Stimulated activated CD4-positive, alpha-beta T cell treated with anti-CD3 and anti-CD28 coated beads, Interleukin-12 subunit alpha, Interleukin-12 subunit beta, amount 100 ng/mL, for 24 hours (primary cell): ENCODE results near the gene EPB41L1.

Source experiments
- DNase-seq, 2 experiments: peaks; one replicate each; pipeline ENCODE4 v3.0.0-alpha.2; 2020; ENCODE audit warnings: low read depth in 2 of 2

Gene EPB41L1

DNA sequence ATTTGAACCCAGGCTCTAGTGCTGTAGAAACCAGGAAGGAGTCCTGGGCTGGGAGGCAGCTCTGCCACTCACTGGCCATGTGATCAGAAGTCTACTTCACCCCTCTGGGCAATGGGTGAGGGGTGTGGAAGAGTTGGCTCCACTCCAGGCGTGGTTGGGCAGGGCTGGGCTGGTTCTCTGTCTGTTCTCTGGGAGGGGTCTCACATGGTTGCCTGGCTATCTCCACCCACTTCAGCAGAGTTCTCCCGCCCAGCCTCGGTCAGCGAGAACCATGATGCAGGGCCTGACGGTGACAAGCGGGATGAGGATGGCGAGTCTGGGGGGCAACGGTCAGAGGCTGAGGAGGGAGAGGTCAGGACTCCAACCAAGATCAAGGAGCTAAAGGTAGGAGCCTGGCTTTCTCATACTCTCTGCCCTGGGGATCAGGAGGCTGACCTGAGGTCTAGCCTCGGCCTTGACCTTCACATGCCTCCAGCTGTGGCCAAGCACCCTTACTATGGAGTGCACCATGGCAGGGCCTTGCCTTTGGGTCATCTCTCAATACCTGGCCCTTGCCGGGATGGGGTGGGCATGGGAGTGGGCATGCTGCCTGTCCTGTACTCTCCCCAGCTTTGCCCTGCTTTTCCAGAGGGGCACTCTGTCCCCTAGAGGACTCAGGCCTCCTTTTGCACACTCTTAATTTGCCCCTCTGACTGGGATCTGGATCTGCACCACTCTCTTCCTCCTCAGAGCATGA, 39.6 kb downstream of the EPB41L1 start:
- no peak for DNase-seq

DNA sequence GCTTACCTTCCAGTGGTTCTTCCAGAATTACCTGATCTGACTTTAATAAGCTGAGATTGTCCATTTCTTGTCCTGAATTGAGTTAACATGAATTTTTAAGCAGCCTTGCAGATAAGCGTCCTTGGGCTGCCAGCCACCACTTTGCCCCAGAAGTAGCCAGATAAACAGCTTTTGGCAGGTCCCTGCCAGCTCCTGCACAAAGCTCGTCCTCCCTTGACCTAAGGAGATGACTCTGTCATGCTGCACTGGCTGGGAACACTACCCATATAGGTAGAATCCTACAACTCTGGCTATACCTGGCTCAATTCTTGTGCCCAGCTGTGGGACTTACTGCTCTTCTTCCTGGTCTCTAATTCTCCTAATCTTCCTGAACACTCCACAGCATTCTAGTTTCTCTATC, 42.1 kb downstream of the EPB41L1 start:
- no peak for DNase-seq

DNA sequence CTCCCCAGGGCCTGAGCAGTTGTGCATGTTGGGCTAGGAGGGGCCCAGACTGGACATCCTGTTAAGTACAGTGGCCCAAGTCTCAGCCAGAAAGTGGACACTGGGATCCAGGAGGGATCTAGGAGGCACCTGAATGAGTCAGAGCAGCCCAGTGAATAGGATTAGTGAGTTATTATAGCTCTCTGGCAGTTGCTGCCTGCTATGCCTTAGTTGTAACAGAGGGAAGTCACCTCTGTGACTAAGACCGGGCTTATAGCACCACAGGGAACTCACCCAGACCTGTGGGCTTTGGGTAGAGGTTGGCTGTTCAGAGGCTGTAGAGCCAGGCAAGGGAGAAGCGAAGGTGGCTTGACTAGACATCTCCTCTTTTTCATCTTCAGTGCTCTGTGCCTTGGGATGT, 42.7 kb downstream of the EPB41L1 start:
- no peak for DNase-seq

DNA sequence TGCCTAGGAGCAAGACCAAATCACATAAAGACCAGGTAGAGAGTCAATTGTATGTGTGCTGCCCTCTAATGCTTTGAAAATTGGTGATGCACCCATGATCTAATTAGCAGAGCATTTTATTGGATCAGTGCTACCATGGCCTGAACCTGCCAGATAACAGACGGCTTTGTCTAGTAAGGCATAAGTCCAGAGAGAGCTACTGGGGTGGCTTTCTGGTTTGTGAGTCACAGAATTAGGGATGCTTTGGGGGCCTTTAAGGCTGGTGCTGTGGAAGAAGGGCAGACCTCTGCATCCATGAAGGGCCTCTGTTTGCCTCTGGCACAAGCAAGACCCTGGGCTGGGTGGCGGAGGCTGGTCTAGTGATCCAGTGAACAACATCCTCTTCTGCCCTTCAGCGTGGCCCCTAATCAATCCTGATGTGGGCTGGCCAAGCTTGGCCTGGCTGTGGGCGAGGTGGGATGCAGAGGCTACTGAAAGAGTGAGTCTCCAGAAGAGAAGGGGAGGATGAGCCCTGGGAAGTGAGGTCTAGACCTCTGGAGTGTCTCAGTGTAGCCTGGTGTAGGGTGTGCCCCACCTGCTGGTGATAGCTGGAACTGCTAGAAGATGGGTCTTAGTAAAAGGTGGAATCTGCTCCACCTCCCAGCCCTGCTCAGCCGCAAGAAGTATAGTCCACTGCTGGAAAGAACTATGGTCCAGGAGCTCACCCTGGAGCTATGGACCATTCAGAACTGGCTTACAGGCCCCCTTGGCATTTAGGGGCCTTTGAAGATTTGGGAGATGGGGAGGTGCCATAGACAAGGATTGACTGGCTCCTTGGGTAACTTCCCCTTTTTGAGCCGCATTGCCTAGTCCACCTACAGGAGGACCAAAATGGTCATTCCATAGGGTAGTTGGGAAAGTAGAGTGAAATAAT, 45.1 kb downstream of the EPB41L1 start:
- peak; percentile 59 to 82 for DNase-seq

DNA sequence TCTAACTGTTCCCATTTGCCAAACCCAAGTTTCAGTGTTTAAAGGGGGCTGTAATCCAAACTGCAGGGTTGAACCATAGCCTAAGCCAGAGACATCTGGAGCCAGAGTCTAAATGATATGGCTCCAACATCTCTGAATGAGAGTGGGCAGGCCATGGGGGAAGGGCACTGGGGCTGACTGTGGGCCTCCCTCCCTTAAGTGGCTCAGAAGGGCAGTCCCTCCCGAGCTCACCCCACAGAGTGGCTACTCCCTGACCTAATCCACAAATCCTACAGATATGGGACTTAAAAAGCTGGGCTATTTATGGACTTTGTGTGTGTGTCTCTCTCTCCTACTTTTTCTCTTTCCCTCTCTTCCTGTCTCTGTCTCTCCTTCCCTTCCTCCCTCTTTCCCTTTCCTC, 45.9 kb downstream of the EPB41L1 start:
- no peak for DNase-seq

DNA sequence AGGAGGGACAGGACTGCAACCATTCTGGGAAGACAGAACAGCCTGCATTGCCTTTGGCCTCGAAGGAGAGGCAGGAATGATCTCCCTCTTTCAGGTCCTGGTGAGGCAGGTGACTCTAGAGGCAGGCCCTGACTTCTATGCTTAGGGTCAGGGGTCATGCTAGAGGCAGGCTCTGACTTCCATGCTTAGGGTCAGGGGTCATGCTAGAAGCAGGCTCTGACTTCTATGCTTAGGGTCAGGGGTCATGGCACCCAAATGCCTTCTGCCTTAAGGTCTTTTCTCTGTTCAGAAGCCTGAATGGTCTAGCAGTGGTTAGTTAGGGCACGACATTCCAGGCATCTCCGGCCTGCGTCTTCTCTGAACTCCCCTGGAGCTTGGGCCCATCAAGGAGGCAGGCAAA, 46.7 kb downstream of the EPB41L1 start:
- no peak for DNase-seq

DNA sequence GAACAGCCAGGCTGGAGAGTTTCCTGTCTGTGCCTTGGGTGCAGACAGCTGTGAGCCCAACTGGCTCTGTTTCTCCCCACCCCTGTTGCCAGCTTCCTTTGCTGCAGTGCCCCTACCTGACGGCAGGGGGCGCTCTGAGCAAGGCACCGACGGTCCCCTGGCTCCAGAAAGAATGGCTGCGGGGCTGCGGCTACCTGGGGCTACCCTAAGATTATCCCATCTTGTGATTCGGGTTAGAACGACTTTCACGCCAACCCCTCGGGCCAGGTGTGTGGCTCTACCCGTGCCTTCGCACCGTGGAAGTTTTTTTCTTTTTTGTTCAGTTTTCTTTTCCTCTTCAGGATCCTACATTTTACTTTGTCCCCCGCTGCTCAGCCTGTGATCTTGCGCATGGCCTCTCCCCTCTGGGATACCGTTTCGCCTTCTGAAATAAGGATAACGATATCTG, 48.4 kb downstream of the EPB41L1 start:
- peak; percentile 58 to 70 for DNase-seq

DNA sequence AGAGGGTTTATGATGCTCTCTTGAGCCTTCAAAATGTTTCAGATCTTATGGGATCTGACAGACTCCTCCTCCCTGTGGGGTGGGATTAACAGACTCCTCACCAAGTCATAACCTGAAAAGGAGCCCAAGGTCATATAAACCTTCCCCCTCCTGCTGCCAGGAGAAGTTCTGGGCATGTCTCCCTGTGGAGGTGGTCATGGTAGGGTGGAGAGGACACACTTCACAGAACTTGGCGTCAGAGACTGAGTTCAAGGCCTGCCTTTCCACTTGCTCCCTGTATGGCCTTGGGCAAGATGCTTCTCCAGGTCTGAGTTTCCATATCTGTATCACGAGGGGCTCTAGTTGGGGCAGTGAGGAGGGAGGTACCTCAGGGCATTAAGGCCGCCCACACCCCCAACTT, 49.3 kb downstream of the EPB41L1 start:
- no peak for DNase-seq

DNA sequence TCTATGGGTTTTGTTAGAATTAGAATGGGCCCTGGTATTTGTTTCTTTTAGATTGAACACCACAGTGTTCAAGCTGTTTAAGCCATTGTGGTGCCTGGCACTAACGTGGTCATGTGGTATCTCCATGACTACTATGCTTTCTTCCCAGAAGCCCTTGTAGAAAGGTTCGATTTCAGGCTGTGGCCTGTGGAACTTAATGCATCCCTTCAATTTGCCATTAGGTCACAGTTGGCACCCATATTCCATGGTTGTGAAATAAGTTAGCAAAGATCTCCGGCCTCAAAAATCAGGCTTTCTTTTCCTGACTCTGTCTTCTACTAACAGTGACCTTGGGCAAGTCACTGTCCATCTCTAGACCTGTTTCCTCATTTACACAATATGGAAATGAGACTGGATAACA, 50.5 kb downstream of the EPB41L1 start:
- no peak for DNase-seq

DNA sequence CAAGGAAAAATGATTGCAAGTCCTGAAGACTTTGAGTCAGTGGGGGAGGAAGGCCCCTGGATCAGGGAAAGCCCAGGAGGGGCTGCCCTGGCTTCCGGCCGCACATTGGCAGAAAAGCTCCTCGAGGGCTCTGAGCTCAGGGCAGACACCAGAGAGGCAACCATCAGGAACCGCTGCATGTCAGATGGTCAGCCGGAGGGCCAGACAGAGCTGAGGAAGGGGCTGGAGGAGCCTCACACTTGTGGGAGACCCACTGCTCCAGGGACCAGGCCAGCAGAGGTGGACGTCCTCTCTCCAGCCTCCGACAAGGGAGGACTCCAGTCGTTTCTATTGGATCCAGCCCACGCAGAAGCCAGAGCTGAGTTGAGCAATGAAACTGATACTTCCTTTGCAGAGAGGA, 51.5 kb downstream of the EPB41L1 start:
- DNase-seq, result no peak

DNA sequence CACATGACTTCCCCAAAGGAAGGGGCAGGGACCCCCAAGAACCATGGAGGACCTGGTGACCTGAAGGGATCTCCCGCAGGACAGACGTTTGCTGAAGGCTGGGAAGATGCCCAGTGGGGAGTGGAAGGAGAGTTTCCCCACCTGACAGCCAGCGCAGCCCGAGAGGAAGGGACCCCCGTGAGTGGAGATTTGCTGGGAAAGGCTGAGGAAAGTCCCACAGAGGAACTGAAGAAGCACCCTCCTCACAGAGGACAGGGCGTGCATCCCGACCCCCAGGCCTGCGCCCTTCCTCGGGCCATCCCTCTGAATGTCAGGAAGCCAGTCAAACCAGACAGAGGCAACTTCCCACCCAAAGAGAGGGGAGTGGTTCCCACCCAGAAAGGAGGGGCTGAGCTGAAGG, 52.1 kb downstream of the EPB41L1 start:
- DNase-seq, result no peak

DNA sequence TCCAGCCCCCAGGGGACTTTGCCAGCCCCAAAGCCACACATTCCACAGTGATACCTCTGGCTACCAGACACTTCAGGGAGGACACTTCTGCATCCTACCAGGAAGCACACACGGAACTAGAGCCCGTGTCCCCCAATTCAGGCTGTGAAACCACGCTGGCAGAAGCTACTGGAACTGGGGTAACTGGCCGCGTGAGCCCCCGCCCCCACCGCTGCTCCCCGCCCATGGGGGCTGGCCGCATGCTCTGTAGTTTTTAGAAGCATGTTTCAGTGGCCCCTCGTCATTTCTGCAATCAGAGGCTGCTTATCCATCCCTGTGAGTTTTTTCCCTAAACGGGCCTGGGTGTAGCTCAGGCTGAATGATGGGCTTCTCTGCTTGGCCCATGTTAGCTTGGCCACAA, 53.1 kb downstream of the EPB41L1 start:
- no peak for DNase-seq

DNA sequence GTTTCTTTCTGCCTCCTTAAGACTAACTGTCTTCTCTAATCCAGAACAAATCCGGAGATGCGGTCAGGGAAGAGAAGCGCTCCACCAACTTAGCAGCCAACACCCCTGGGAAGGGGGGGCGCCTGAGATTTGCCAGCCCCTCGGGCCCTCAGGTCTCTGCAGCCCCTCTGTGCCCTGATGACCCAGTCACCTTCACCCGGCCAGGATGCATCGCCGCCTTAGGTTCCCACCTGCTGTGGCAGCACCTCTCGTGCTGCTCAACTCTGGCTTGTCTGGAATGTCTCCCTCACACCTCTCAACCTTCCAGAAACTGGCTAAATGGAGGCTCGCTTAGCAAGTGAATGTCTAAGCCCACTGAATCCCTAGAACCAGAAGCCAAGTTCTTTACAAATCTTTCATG, 53.7 kb downstream of the EPB41L1 start:
- no peak for DNase-seq

DNA sequence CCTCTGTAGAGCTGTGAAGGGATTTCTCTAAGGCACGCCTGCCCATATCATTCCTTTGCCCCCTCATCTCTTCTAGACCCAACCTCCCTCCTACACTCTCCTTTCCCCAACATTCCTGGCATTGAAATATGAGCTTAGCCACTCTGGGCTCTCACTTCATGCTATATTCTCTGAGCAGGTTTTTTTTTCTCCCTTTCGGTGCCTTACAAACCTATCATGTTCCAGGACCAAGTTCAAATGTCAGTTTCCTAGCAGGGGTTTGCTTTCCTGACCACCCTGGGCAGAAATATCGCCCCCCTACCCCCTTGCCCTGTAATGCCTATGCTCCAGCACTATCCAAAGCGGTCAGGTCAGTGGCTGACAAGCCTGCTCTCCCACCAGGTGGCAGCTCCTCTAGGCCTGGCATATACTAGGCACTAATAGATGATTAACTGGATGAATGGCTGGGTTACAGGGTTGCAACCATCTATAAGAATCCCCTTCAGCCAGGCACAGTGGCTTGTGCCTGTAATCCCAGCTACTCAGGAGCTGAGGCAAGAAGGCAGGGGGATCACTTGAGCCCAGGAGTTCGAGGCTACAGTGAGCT, 56.0 kb downstream of the EPB41L1 start:
- no peak for DNase-seq

DNA sequence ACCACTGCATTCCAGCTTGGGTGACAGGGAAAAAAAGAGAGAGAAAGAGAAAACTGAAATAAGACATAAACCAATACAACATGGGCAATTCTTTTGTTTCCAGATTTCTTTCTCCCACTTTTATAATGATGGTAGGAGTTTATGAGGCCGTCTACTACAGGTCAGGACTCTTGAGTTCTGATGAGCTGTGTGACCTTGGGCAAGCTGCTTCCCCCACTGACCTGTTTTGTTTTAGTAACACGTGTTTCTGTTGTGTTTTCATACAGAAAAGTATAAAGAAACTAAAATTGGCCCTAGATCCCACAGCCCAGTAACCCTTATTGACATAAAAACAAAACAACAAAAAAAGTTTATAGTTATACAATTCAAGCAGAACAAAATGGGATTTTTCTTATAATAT, 58.8 kb downstream of the EPB41L1 start:
- DNase-seq, result no peak

DNA sequence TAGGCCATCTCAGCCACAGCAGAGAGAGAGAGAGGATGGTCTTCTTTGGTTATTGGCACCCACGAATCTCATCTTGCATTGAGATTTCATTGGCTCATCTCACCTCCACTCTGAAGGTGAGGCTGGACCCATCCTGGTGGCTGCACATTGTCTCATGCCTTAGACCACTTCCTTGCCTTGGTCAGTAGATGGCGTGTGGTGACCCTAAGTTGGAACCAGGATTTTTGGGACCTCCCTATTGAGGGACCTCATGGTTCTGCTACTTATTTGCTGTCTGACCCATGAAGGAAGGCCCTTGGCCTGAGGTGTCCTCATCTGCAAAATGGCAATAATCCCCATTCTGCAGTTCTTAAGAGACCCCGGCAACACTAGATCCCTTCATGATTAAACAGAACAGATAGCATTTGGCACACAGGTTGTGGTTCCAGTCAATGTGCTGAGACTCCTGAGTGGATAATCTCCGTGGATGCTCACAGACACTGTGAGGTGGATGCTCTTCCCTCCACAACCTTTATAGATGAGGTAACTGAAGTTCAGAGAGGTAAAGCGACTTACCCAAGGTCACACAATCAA, 60.2 kb downstream of the EPB41L1 start:
- no peak for DNase-seq

DNA sequence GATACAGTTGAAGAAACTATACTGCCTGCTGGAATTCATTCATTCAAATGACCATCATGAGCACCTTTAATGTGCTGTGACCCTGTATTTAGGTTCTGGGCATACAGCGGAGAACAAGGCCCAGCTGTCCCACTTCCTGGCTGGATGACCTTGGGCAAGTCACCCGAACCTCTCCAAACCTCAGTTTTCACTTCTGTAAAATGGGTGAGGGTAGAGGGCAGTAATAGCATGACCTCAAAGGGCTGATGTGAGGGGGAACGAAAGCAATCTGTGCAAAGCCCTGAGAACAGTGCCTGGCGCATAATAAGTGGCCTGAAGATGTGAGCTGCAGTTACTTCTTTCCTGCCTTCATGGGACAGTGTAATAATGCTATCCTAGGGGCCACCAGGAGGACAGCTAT, 61.2 kb downstream of the EPB41L1 start:
- no peak for DNase-seq

DNA sequence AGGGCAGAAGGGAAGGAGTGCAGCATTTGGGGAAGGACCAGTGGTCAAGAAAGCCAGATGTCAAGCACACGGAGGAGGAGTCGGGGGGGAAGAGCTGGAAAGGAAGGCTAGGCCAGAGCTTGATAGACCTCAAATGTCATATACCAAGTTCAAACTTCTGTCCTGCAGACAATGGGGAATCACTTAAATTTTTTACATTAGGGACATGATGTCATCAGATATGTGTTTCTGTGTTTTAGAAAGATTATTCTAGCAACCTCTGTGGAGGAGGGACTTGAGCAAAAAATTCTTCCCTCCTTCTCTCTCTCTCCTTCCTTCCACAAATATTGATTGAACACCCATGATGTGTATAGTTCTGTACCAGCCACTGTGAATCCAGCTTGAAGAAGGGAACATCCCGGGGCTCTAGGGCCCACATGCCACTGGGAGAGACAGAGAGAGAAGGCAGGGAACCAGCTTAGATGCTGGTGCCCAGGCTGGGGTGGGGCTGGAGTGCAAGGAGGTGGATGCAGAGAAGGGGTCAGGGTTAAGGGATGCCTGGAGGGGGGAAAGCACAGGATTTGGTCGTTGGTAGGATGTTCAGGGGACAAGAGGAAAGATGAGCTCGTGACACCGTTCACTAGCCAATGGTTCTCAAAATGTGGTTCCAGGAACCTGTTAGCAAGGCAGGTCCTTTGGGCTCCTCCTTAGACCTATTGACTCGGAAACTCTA, 61.9 kb downstream of the EPB41L1 start:
- no peak for DNase-seq

DNA sequence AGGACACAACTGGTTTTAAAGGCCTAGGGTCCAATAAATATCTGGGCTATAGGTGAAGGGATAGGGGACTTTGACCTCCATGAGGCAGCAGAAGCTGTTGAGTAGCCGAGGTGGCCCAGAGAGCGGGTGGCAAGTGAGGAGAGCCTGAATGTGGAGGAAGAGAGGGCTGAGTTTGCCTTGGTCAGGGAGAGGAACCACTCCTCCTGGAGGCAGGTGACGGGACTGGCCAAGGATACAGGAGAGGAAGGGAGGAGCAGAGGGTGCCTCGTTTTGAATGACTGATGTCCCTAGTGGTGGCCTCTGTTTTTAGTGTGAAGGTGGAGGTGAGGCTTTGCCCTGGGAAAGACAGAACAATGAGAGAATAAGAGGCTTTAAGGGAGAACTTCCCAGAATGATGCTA, 62.7 kb downstream of the EPB41L1 start:
- no peak for DNase-seq

DNA sequence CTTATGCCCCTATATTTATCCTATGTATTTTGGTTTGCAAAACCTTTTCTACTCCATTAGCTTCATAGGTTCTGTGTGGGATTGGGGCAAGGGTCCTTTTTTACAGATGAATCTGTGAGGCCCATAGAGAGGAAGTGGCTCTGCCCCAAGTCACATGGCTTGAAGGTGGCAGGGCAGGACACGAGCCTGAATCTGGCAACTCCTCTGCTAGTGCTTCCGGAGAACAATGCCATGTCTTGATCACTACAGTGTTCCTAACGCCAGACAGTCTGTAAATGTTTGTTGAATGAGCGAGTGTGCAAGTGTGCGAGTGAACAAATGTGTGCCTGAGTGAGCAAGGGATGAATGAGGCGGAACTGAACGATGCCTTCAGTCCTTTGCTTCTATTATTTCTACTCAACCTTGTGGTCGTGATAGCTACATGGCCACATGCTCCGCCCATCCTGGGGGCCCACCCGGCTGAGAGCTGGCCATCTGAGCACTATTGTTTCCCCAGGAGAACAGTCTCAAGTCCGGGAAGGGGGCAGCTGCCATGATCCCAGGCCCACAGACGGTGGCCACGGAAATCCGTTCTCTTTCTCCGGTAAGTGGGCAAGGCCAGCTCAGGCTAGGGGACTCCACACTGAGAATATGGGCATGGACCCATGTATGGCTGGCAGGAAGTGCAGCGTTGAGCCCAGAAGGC, 64.0 kb downstream of the EPB41L1 start:
- DNase-seq, result no peak

DNA sequence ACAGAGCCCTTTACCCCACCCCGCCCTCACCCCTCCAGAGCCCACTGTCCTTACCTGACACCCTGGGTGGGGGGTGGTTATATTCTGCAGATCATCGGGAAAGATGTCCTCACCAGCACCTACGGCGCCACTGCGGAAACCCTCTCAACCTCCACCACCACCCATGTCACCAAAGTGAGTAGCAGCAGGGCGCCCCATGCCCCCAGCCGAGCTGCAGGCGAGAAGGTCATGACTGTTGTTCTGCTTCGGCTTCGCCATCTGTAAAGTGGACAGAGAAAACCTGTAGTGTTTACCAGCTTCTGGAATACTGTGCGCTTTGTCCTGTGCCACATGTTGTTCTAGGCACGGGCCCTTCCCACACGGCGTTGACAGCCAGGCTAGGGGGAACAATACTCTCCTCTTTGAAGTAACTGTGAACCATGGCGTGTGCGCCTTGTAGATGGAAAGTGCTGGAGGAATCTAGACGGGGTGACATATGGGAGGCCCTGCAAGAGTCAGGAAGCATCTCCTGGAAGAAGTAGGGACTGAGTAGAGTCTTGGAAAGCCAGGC, 65.2 kb downstream of the EPB41L1 start:
- no peak for DNase-seq
